SK-N-MC (cell line): ENCODE results near the gene SLN.

Experiments
- DNase-seq: peaks from one replicate; pipeline ENCODE4 v3.0.0-alpha.2; 2011; ENCODE audit warnings: low read depth, low spot score
- H3K27ac ChIP-seq: fragments of 200-600 bp; sonication (generic); 2 replicates; pipeline ENCODE4 v1.5.1; 2016; ENCODE audit warnings: mixed run types
- H3K36me3 ChIP-seq: fragments of 200-600 bp; sonication (generic); 2 replicates; pipeline ENCODE4 v1.6.1; 2017; ENCODE audit warnings: antibody characterized with exemption, low read length, mixed read lengths; ENCODE audit not compliant: insufficient read depth
- H3K4me3 ChIP-seq: fragments of 200-600 bp; sonication (generic); 2 replicates; pipeline ENCODE4 v1.5.1; 2016
- H3K9ac ChIP-seq: fragments of 200-600 bp; sonication (generic); 2 replicates; pipeline ENCODE4 v1.8.0; 2017; ENCODE audit warnings: mixed run types, mixed read lengths; ENCODE audit not compliant: insufficient read length
- H3K9me3 ChIP-seq: fragments of 200-600 bp; sonication (generic); 2 replicates; pipeline ENCODE4 v1.6.1; 2017; ENCODE audit warnings: low read depth, mild to moderate bottlenecking, antibody characterized with exemption, low read length, moderate library complexity, mixed read lengths
- EZH2 ChIP-seq: fragments of 200-600 bp; sonication (generic); IDR thresholded peaks from one replicate; pipeline ENCODE4 v1.6.1; 2017; ENCODE audit warnings: antibody characterized with exemption
- FOXP2 ChIP-seq: optimal IDR thresholded peaks from 2 replicates; pipeline ENCODE3; 2011; ENCODE audit warnings: mild to moderate bottlenecking, moderate library complexity; ENCODE audit not compliant: insufficient read depth; ENCODE audit errors: extremely low read length, control extremely low read depth
- POLR2AphosphoS5 ChIP-seq: IDR thresholded peaks from 2 replicates; pipeline ENCODE4 v1.6.1; 2012; ENCODE audit warnings: mild to moderate bottlenecking, low read depth, low read length, borderline replicate concordance

Gene SLN

GRCh38 chr11:107707215-107707671, 4.6 kb downstream of the SLN start:
- Histone ChIP-seq H3K4me3 (no peak overlapping the region), H3K27ac (no peak overlapping the region), H3K9me3 (no peaks in the 10 kb centered on the region), H3K9ac (no peak overlapping the region), H3K36me3 (no peaks in the 10 kb centered on the region)
- TF ChIP-seq FOXP2: no peak
- TF ChIP-seq POLR2AphosphoS5: no peak
- no peak for TF ChIP-seq EZH2
- DNase-seq: no peak

DNA sequence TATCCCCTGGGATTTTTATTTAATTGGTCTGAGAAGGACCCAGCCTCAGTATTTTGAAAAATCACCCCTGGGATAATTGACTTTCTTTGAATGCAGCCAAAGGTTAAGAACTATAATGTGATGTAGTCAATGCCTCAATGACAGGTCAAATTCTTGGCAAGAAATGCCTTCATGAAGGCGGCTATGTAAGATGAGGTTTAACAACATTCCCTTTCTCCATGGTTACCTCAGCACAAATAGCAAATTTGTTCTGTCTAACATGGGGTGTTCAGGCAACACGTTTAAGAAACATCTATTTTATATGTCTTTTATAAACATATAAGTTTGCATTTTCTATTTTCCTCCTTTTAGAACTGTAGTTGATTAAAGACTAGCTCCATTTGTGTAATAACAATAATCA, 5.3 kb downstream of the SLN start:
- Histone ChIP-seq H3K36me3 (no peaks in the 10 kb centered on the region), H3K4me3 (no peak overlapping the region), H3K9ac (no peak overlapping the region), H3K9me3 (no peaks in the 10 kb centered on the region), H3K27ac (no peak overlapping the region)
- DNase-seq: no peak
- TF ChIP-seq FOXP2 (no peak), EZH2 (no peak), POLR2AphosphoS5 (no peak)

DNA sequence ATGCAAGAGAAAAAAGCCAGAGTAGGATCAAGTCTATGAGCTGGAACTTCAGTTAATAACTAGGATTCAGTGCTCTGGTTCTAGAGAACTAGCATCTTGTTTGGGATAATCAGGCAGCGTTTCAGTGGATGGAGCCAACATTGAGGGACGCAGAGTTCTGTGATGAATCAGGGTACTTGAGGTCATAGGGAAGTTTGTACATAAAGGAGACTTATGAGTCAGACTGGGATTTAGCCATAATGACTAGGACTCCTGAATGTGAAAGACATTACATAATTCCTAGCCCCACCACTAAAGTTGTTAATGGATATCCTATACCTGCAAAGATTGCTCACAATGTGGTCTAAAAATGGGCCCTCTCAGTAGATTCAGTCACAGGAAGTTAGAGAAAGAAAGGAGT, 6.8 kb downstream of the SLN start:
- no peak for DNase-seq
- Histone ChIP-seq H3K4me3 (no peak overlapping the region), H3K9ac (no peak overlapping the region), H3K9me3 (no peaks in the 10 kb centered on the region), H3K36me3 (no peaks in the 10 kb centered on the region), H3K27ac (no peak overlapping the region)
- TF ChIP-seq FOXP2: no peak
- TF ChIP-seq POLR2AphosphoS5: no peak
- TF ChIP-seq EZH2: no peak

DNA sequence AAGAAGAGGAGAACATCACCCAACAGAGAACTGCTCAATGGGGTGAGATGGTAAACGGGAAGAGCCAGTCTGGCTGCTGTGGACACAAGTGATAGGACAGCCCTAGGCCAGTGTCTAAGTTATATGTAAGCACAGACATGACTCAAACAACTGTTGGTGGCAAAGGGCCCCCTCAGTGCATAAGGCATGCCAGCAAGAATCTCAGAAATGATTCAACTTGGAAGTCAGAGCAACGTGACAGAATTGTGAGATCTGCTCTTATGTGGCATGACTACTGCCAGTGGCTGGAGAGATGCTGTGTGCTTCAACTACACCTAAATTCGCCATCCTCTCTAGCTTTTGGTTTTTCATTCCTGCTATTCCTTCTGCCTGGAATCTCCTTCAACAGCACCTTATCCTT, 7.4 kb downstream of the SLN start:
- TF ChIP-seq FOXP2: no peak
- no peak for TF ChIP-seq POLR2AphosphoS5
- no peak for TF ChIP-seq EZH2
- H3K27ac ChIP-seq: no peak overlapping the region
- no peaks in the 10 kb centered on the region for H3K9me3 ChIP-seq
- no peak overlapping the region for H3K4me3 ChIP-seq
- no peaks in the 10 kb centered on the region for H3K36me3 ChIP-seq
- no peak for DNase-seq
- H3K9ac ChIP-seq: no peak overlapping the region

- no peak for DNase-seq
- H3K27ac ChIP-seq: no peak overlapping the region
- no peak overlapping the region for H3K9ac ChIP-seq
- TF ChIP-seq FOXP2: no peak
- TF ChIP-seq POLR2AphosphoS5: no peak
- no peak for TF ChIP-seq EZH2
- H3K36me3 ChIP-seq: no peaks in the 10 kb centered on the region
- H3K9me3 ChIP-seq: no peaks in the 10 kb centered on the region
- H3K4me3 ChIP-seq: no peak overlapping the region
These were observed 9.1 kb downstream of the SLN start for GRCh38 chr11:107702723-107703122.

- no peak overlapping the region for H3K9ac ChIP-seq
- TF ChIP-seq FOXP2: no peak
- TF ChIP-seq POLR2AphosphoS5: no peak
- no peak for TF ChIP-seq EZH2
- no peaks in the 10 kb centered on the region for H3K36me3 ChIP-seq
- H3K4me3 ChIP-seq: no peak overlapping the region
- no peaks in the 10 kb centered on the region for H3K9me3 ChIP-seq
- no peak overlapping the region for H3K27ac ChIP-seq
- no peak for DNase-seq
These were observed 9.7 kb downstream of the SLN start for GRCh38 chr11:107702109-107702660.

- TF ChIP-seq POLR2AphosphoS5: no peak
- TF ChIP-seq FOXP2: no peak
- TF ChIP-seq EZH2: no peak
These were observed 12.2 kb downstream of the SLN start for GRCh38 chr11:107699371-107700285.

GRCh38 chr11:107697291-107697690, 14.6 kb downstream of the SLN start:
- Histone ChIP-seq H3K9ac (no peak overlapping the region), H3K9me3 (peaks cover 4% of the 10 kb centered on the region; the same call in 1 of the 2 replicates), H3K4me3 (no peak overlapping the region), H3K36me3 (no peaks in the 10 kb centered on the region), H3K27ac (no peak overlapping the region)
- no peak for TF ChIP-seq EZH2
- no peak for TF ChIP-seq POLR2AphosphoS5
- DNase-seq: no peak

More at GRCh38 chr11:107699371-107700285, 12.2 kb downstream of the SLN start:
- Histone ChIP-seq H3K36me3 (no peaks in the 10 kb centered on the region), H3K9me3 (no peaks in the 10 kb centered on the region), H3K9ac (no peak overlapping the region), H3K27ac (no peak overlapping the region), H3K4me3 (no peak overlapping the region)
- DNase-seq: no peak
